Kidney (tissue), 14 donors: ENCODE results near the gene TMBIM4. TPM values are rescaled to one million over a fixed set of nuclear protein-coding genes. Genes with fewer than 3 reads are reported as not detected.

ENCODE experiments used
- DNase-seq, 5 donors: peaks; one replicate each; pipeline ENCODE4 v3.0.0-alpha.2; 2013 to 2020
- FAIRE-seq: peaks from 2 replicates; lab custom pipeline; 2012; peaks lifted over from hg19 to GRCh38; lab: Jason Lieb, UNC
- H3K27ac ChIP-seq, 2 donors: one replicate each; pipeline ENCODE4 v1.7.0; 2013; ENCODE audit warnings: low read depth in 2 of 2, low read length in 2 of 2, inconsistent platforms in 1 of 2
- H3K27me3 ChIP-seq: one replicate; pipeline ENCODE4 v1.7.1; 2013; ENCODE audit warnings: low read length, inconsistent platforms; ENCODE audit not compliant: control insufficient read depth, insufficient read depth
- H3K36me3 ChIP-seq, 3 donors: one replicate each; pipeline versions ENCODE4 v1.7.0 to v1.7.1; 2013; ENCODE audit warnings: low read length in 3 of 3, control low read depth in 1 of 3, inconsistent platforms in 1 of 3; ENCODE audit not compliant: insufficient read depth in 3 of 3, control insufficient read depth in 2 of 3
- H3K4me1 ChIP-seq, 3 donors: one replicate each; pipeline versions ENCODE4 v1.7.0 to v1.7.1; 2013; ENCODE audit warnings: low read length in 3 of 3, inconsistent platforms in 1 of 3, low read depth in 1 of 3; ENCODE audit not compliant: control insufficient read depth in 2 of 3, insufficient read depth in 2 of 3
- H3K4me3 ChIP-seq, 3 donors: one replicate each; pipeline versions ENCODE4 v1.7.0 to v1.8.1; 2013; ENCODE audit warnings: low read length in 3 of 3, control low read depth in 1 of 3, inconsistent platforms in 1 of 3
- H3K9ac ChIP-seq, 3 donors: one replicate each; pipeline versions ENCODE4 v1.7.0 to v1.7.1; 2013; ENCODE audit warnings: low read length in 3 of 3, control low read depth in 1 of 3, inconsistent platforms in 1 of 3
- H3K9me3 ChIP-seq, 3 donors: one replicate each; pipeline versions ENCODE4 v1.7.0 to v1.7.1; 2013; ENCODE audit warnings: low read length in 3 of 3, control low read depth in 1 of 3, inconsistent platforms in 1 of 3; ENCODE audit not compliant: control insufficient read depth in 2 of 3, insufficient read depth in 1 of 3
- intact Hi-C: fragments of 100-400 bp; cut with DNase I; formaldehyde crosslinking; loops from one replicate; pipeline ENCODE4 v1.11.1; 2022
- polyA plus RNA-seq: library from polyadenylated mRNA; stranded (reverse); fragments of 350-450 nt; fragmentation: Illumina TruSeq; extraction: RNeasy Lipid Tissue Mini Kit (QIAGEN cat#74804); gene quantifications from one replicate; pipeline ENCODE4 v1.2.3, GENCODE V29; 2014; ENCODE audit warnings: low read depth, low replicate concordance; ENCODE audit not compliant: insufficient read depth
- total RNA-seq: library from RNA; stranded (reverse); fragmentation: NEBNext Ultra II Directional; extraction: Animal tissue kit (Norgen Biotek cat#: 25700); gene quantifications from one replicate; pipeline ENCODE4 v1.2.1, GENCODE V29; 2021
- TF ChIP-seq, protein P1 (sequence below): IDR thresholded peaks from 3 replicates; pipeline ENCODE4 v1.5.1; 2012; ENCODE audit warnings: mild to moderate bottlenecking, moderate library complexity, borderline replicate concordance; ENCODE audit not compliant: insufficient read depth; ENCODE audit errors: extremely low read depth
- donor health status: control.
- donor health status: control.
- donor health status: control.
- donor health status: control.
- donor health status: control.
- donor health status: DM: yes; HTN: yes; CAD: no.
- donor health status: Normal renal cell carcinoma (clear cell type).

Gene TMBIM4
- total and polyA plus RNA-seq, 2 donors from 2014 or later = 140 to 179 TPM

DNA sequence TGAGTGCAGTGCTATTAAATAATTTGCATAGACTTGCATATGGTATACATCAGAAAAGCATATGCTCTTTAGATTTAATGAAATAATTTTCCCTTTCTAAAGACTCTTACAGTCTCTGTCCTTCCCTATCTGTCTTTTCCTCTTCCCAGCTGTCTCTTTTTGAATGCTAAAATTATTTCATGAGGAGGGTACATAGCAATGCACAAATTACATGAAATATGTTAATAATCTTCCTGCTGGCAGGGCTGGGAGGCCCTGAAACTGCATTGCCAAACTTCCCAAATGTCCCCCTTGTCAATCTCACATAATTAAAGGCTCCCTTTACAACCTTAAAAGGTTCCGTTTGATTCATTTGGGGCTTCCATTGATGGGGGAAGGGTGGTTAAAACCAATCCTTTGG, 61.4 kb downstream of the TMBIM4 start:
- no peaks in the 10 kb centered on the region for H3K9me3 ChIP-seq
- TF ChIP-seq, protein P1, sequence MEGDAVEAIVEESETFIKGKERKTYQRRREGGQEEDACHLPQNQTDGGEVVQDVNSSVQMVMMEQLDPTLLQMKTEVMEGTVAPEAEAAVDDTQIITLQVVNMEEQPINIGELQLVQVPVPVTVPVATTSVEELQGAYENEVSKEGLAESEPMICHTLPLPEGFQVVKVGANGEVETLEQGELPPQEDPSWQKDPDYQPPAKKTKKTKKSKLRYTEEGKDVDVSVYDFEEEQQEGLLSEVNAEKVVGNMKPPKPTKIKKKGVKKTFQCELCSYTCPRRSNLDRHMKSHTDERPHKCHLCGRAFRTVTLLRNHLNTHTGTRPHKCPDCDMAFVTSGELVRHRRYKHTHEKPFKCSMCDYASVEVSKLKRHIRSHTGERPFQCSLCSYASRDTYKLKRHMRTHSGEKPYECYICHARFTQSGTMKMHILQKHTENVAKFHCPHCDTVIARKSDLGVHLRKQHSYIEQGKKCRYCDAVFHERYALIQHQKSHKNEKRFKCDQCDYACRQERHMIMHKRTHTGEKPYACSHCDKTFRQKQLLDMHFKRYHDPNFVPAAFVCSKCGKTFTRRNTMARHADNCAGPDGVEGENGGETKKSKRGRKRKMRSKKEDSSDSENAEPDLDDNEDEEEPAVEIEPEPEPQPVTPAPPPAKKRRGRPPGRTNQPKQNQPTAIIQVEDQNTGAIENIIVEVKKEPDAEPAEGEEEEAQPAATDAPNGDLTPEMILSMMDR = no peak
- DNase-seq (no peak), FAIRE-seq (no peak)
- intact Hi-C loops = no loop called here
- H3K27ac ChIP-seq = no peak overlapping the region
- H3K4me1 ChIP-seq = no peaks in the 10 kb centered on the region
- no peaks in the 10 kb centered on the region for H3K36me3 ChIP-seq
- H3K9ac ChIP-seq = no peak overlapping the region
- H3K27me3 ChIP-seq = no peaks in the 10 kb centered on the region
- H3K4me3 ChIP-seq = no peak overlapping the region

GRCh38 chr12:66107451-66107915, 62.3 kb downstream of the TMBIM4 start:
- no peaks in the 10 kb centered on the region for H3K4me1 ChIP-seq
- H3K9me3 ChIP-seq = no peaks in the 10 kb centered on the region
- no peak overlapping the region for H3K27ac ChIP-seq
- FAIRE-seq (peak; percentile 17), DNase-seq (peak in 4 of 5 donors; percentile 69 to 96 (median 86))
- intact Hi-C loops = no loop called here
- H3K4me3 ChIP-seq = no peak overlapping the region
- no peaks in the 10 kb centered on the region for H3K36me3 ChIP-seq
- H3K9ac ChIP-seq = peak overlapping the region in 1 of 3 donors; percentile 12
- no peaks in the 10 kb centered on the region for H3K27me3 ChIP-seq
- TF ChIP-seq, protein P1 = peak; percentile 75

DNA sequence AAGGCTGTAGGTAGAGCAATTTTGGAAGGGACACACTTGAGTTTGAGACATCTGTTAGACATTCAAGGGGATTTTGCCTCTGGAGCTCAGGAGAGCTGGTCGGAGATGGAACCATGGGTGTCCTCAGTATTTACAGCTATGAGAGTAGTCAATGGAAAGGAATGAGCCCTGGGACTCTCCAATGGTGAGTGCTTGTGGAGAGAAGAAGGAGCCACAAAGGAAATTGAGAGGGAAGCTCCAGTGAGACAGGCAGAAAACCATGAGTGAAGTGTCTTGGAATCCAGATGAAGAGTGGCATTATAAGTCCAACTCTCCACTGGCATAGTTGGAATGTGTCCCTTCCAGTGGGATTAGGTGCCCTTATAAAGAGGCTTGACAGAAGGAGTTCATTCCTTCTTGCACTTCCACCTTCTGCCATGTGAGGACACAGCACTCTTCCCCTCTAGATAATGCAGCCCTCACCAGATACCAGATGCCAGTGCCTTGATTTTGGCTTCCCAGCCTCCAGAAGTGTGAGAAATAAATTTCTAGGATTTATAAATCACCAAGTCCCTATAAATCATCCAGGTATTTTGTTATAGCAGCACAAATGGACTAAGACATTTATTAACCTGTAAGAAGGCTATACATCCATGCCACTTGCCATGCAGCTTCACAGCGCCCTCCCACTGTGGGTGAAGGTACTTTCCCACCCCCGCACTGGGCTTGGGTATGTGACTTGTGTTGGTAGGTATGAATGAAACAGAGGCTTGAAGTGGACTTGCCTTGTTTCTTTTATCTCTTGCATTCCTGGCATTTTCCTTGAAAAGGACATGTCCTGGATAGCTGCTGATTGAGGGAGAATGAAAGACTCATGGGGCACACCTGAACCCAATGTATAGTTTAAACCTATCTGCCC, 66.5 kb downstream of the TMBIM4 start:
- H3K27me3 ChIP-seq = no peaks in the 10 kb centered on the region
- H3K4me1 ChIP-seq = no peaks in the 10 kb centered on the region
- intact Hi-C loops = no loop called here
- H3K9ac ChIP-seq = no peak overlapping the region
- H3K27ac ChIP-seq = no peak overlapping the region
- DNase-seq (no peak), FAIRE-seq (no peak)
- H3K4me3 ChIP-seq = no peak overlapping the region
- no peaks in the 10 kb centered on the region for H3K36me3 ChIP-seq
- H3K9me3 ChIP-seq = no peaks in the 10 kb centered on the region
- TF ChIP-seq, protein P1 = no peak
